Panc1 (cell line): ENCODE results near the gene REV3L.

Source experiments
- POLR2AphosphoS5 ChIP-seq: IDR thresholded peaks from 2 replicates; pipeline ENCODE4 v1.6.1; 2012; ENCODE audit warnings: mild to moderate bottlenecking, low read depth, low read length, moderate library complexity
- SIN3A ChIP-seq: IDR thresholded peaks from 2 replicates; pipeline ENCODE4 v1.6.1; 2012; ENCODE audit warnings: low read depth, mild to moderate bottlenecking, low read length, moderate library complexity, borderline replicate concordance; ENCODE audit not compliant: insufficient read depth
- TCF7L2 ChIP-seq: IDR thresholded peaks from 2 replicates; pipeline ENCODE4 v1.6.1; 2011; ENCODE audit warnings: mild to moderate bottlenecking, low read depth, low read length, inconsistent platforms
- TF ChIP-seq, protein P1 (sequence below): fragments of 450-650 bp; IDR thresholded peaks from 2 replicates; pipeline ENCODE4 v1.5.1; 2017; ENCODE audit warnings: mild to moderate bottlenecking
- TF ChIP-seq, protein P2 (sequence below), 2 experiments: IDR thresholded peaks; 2 replicates each; pipeline ENCODE4 v1.6.1; 2011 to 2012; ENCODE audit warnings: low read depth in 2 of 2, control low read depth in 1 of 2, low read length in 1 of 2, mild to moderate bottlenecking in 1 of 2, moderate library complexity in 1 of 2; ENCODE audit not compliant: insufficient read depth in 1 of 2

DNA sequence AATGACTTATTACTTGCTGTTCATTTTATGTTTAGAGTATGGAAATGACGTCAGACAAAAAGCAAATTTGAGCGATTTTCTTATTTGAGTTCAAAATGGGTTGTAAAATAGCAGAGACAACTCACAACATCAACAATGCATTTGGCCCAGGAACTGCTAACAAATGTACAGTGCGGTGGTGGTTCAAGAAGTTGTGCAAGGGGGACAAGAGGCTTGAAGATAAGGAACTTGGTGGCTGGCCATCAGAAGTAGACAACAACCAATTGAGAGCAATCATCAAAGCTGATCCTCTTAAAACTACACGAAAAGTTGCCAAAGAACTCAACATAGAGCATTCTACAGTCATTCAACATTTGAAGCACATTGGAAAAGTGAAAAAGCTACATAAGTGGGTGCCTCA is 43.8 kb downstream of the REV3L start:
- no peak for TF ChIP-seq POLR2AphosphoS5
- TF ChIP-seq, protein P1, sequence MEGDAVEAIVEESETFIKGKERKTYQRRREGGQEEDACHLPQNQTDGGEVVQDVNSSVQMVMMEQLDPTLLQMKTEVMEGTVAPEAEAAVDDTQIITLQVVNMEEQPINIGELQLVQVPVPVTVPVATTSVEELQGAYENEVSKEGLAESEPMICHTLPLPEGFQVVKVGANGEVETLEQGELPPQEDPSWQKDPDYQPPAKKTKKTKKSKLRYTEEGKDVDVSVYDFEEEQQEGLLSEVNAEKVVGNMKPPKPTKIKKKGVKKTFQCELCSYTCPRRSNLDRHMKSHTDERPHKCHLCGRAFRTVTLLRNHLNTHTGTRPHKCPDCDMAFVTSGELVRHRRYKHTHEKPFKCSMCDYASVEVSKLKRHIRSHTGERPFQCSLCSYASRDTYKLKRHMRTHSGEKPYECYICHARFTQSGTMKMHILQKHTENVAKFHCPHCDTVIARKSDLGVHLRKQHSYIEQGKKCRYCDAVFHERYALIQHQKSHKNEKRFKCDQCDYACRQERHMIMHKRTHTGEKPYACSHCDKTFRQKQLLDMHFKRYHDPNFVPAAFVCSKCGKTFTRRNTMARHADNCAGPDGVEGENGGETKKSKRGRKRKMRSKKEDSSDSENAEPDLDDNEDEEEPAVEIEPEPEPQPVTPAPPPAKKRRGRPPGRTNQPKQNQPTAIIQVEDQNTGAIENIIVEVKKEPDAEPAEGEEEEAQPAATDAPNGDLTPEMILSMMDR = no peak
- no peak for TF ChIP-seq TCF7L2
- no peak for TF ChIP-seq SIN3A
- TF ChIP-seq, protein P2, sequence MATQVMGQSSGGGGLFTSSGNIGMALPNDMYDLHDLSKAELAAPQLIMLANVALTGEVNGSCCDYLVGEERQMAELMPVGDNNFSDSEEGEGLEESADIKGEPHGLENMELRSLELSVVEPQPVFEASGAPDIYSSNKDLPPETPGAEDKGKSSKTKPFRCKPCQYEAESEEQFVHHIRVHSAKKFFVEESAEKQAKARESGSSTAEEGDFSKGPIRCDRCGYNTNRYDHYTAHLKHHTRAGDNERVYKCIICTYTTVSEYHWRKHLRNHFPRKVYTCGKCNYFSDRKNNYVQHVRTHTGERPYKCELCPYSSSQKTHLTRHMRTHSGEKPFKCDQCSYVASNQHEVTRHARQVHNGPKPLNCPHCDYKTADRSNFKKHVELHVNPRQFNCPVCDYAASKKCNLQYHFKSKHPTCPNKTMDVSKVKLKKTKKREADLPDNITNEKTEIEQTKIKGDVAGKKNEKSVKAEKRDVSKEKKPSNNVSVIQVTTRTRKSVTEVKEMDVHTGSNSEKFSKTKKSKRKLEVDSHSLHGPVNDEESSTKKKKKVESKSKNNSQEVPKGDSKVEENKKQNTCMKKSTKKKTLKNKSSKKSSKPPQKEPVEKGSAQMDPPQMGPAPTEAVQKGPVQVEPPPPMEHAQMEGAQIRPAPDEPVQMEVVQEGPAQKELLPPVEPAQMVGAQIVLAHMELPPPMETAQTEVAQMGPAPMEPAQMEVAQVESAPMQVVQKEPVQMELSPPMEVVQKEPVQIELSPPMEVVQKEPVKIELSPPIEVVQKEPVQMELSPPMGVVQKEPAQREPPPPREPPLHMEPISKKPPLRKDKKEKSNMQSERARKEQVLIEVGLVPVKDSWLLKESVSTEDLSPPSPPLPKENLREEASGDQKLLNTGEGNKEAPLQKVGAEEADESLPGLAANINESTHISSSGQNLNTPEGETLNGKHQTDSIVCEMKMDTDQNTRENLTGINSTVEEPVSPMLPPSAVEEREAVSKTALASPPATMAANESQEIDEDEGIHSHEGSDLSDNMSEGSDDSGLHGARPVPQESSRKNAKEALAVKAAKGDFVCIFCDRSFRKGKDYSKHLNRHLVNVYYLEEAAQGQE (IDR thresholded peaks at IDR 0.05; ENCODE audit: insufficient read depth in 1 of 2, low read depth in 2 of 2, low read length in 1 of 2) = no peak
